HepG2 (cell line): ENCODE results near the gene CEP131. TPM values are rescaled to one million over a fixed set of nuclear protein-coding genes. Genes with fewer than 3 reads are reported as not detected.
A peak's percentile ranks its signal among the peaks of the same experiment; 100 is the strongest.

ENCODE experiments used
- ERF ChIP-seq: IDR thresholded peaks from 2 replicates; pipeline ENCODE4 v1.6.1; 2018; ENCODE audit warnings: missing biosample characterization, missing genetic modification reagents
- ETV6 ChIP-seq: sonication (generic); formaldehyde crosslinking; conservative IDR thresholded peaks from 2 replicates; pipeline ENCODE4 v1.4.0; 2020; ENCODE audit warnings: missing genetic modification reagents
- MTA1 ChIP-seq: sonication (generic); formaldehyde crosslinking; IDR thresholded peaks from 2 replicates; pipeline ENCODE4 v1.4.0; 2020; ENCODE audit warnings: missing genetic modification reagents, mild to moderate bottlenecking, borderline replicate concordance
- PAWR ChIP-seq: sonication (generic); formaldehyde crosslinking; IDR thresholded peaks from 2 replicates; pipeline ENCODE4 v1.4.0; 2020; ENCODE audit warnings: missing genetic modification reagents, mild to moderate bottlenecking, borderline replicate concordance
- SMARCE1 ChIP-seq: fragments of 450-650 bp; IDR thresholded peaks from 2 replicates; pipeline ENCODE4 v1.6.1; 2017; ENCODE audit warnings: borderline replicate concordance
- ZNF296 ChIP-seq: sonication (generic); formaldehyde crosslinking; conservative IDR thresholded peaks from 2 replicates; pipeline ENCODE4 v1.5.0; 2020; ENCODE audit warnings: mild to moderate bottlenecking, missing genetic modification reagents
- ZNF484 ChIP-seq: sonication (generic); formaldehyde crosslinking; IDR thresholded peaks from 2 replicates; pipeline ENCODE4 v1.5.1; 2020; ENCODE audit warnings: mild to moderate bottlenecking, low read depth, missing genetic modification reagents, borderline replicate concordance
- ZNF644 ChIP-seq: IDR thresholded peaks from 2 replicates; pipeline ENCODE4 v1.6.1; 2016; ENCODE audit warnings: low read depth
- ZNF749 ChIP-seq: sonication (generic); formaldehyde crosslinking; IDR thresholded peaks from 2 replicates; pipeline ENCODE4 v1.8.0; 2022; ENCODE audit warnings: mild to moderate bottlenecking, missing genetic modification reagents, moderate library complexity, borderline replicate concordance
- ZNF768 ChIP-seq: sonication (generic); formaldehyde crosslinking; IDR thresholded peaks from 2 replicates; pipeline ENCODE4 v1.4.0; 2020; ENCODE audit warnings: missing genetic modification reagents
- ZSCAN21 ChIP-seq: sonication (generic); formaldehyde crosslinking; IDR thresholded peaks from 2 replicates; pipeline ENCODE4 v1.8.0; 2022; ENCODE audit warnings: mild to moderate bottlenecking, missing genetic modification reagents, moderate library complexity, borderline replicate concordance
- ZZZ3 ChIP-seq: sonication (generic); formaldehyde crosslinking; IDR thresholded peaks from 2 replicates; pipeline ENCODE4 v1.4.0; 2020; ENCODE audit warnings: missing genetic modification reagents, mild to moderate bottlenecking, borderline replicate concordance
- polyA plus RNA-seq, 8 experiments: library from polyadenylated mRNA; depleted of rRNA in 3 of 8; stranded (reverse) in 7 of 8; unstranded in 1 of 8; fragments of >200 nt; fragmentation: Illumina TruSeq in 4 of 8; extraction: Trizol in 4 of 8; gene quantifications; 2 replicates each; pipeline versions ENCODE4 v1.2.1 to v1.2.3, GENCODE V29; 2011 to 2016; ENCODE audit warnings: low read depth in 4 of 8, missing spikeins in 1 of 8, mixed read lengths in 1 of 8; ENCODE audit not compliant: insufficient read depth in 1 of 8
- total RNA-seq, 5 experiments: library from RNA; depleted of rRNA; stranded (reverse); fragments of >200 nt; fragmentation: Illumina TruSeq; extraction: Trizol; gene quantifications; 2 replicates each; pipeline ENCODE4 v1.2.3, GENCODE V29; 2016; ENCODE audit warnings: low read depth in 1 of 5
- TF ChIP-seq, protein P1 (sequence below): sonication (generic); formaldehyde crosslinking; IDR thresholded peaks from 2 replicates; pipeline ENCODE4 v1.4.0; 2020; ENCODE audit warnings: mild to moderate bottlenecking, missing genetic modification reagents
- TF ChIP-seq, protein P2 (sequence below): sonication (generic); formaldehyde crosslinking; IDR thresholded peaks from 2 replicates; pipeline ENCODE4 v1.5.0; 2020; ENCODE audit warnings: mild to moderate bottlenecking, missing genetic modification reagents, borderline replicate concordance
- TF ChIP-seq, protein P3 (sequence below): IDR thresholded peaks from 2 replicates; pipeline ENCODE4 v1.6.1; 2016; ENCODE audit warnings: mild to moderate bottlenecking, missing biosample characterization, missing genetic modification reagents

The CEP131 gene
- total and polyA plus RNA-seq, 2 of the 13 experiments (the other 11 are each of a cell fraction or from before 2014, with no cell fraction given): 5.0 to 16.8 TPM

DNA sequence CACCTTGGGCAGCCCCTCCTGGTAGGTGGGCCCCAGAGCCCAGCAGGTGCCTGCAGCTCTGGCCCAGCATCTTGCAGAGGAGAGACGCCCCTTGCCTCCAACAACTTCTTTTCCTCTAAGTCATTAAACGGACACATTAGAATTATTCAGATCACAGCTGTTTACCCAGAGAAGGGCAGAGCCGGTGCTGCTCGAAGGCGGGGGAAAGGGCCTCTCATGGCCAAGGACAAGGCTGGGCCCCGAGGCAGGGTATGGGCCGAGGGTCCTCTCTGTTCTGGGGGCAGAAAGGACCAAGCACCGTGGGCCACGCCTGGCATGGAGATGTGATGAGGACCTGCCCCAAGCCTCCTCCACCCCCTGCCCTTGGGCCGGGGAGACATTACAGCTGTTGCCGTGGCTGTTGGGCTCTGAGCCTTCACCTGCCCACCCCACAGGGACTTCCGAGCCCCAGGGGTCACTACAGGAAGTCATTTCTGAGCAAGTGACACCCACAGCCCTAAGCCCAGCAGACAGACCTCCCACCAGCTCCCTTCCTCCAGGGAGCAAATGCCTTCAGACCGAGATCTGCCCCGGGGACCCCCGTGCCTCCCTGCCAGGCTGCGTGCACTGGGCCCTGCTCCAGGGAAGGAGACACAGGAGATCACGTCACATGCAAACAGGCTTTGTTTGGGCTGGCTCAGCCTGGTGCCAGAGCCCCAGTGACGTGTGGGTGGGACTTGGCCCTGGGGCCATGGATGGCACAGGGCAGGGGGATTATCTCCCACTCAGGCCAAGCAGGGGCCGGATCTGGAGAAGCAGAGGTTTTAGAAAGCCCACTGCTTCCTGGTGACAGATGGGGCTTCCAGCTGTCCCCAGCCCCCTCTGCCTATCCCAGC lies 58.2 kb downstream of the CEP131 start (continued):
- TF ChIP-seq MTA1 (peak; percentile 71), ERF (CRISPR knock-in tag) (peak; percentile 54; the same call in 1 of the 2 replicates), ZSCAN21 (0 out of 2 replicates have a peak, but pooled peaks have one; percentile 26), ZNF644 (CRISPR knock-in tag) (peak; percentile 43; the same call in 1 of the 2 replicates), ZNF484 (CRISPR knock-in tag) (0 out of 2 replicates have a peak, but pooled peaks have one; percentile 51), ZNF296 (CRISPR knock-in tag) (no peak), PAWR (CRISPR knock-in tag) (peak; percentile 93; the same call in 1 of the 2 replicates), SMARCE1 (no peak), ZNF749 (CRISPR knock-in tag) (no peak), ZNF768 (CRISPR knock-in tag) (peak; percentile 74; the same call in 1 of the 2 replicates), ETV6 (peak; percentile 32; the same call in 1 of the 2 replicates), ZZZ3 (CRISPR knock-in tag) (peak; percentile 88; the same call in 1 of the 2 replicates)
- TF ChIP-seq, protein P1, sequence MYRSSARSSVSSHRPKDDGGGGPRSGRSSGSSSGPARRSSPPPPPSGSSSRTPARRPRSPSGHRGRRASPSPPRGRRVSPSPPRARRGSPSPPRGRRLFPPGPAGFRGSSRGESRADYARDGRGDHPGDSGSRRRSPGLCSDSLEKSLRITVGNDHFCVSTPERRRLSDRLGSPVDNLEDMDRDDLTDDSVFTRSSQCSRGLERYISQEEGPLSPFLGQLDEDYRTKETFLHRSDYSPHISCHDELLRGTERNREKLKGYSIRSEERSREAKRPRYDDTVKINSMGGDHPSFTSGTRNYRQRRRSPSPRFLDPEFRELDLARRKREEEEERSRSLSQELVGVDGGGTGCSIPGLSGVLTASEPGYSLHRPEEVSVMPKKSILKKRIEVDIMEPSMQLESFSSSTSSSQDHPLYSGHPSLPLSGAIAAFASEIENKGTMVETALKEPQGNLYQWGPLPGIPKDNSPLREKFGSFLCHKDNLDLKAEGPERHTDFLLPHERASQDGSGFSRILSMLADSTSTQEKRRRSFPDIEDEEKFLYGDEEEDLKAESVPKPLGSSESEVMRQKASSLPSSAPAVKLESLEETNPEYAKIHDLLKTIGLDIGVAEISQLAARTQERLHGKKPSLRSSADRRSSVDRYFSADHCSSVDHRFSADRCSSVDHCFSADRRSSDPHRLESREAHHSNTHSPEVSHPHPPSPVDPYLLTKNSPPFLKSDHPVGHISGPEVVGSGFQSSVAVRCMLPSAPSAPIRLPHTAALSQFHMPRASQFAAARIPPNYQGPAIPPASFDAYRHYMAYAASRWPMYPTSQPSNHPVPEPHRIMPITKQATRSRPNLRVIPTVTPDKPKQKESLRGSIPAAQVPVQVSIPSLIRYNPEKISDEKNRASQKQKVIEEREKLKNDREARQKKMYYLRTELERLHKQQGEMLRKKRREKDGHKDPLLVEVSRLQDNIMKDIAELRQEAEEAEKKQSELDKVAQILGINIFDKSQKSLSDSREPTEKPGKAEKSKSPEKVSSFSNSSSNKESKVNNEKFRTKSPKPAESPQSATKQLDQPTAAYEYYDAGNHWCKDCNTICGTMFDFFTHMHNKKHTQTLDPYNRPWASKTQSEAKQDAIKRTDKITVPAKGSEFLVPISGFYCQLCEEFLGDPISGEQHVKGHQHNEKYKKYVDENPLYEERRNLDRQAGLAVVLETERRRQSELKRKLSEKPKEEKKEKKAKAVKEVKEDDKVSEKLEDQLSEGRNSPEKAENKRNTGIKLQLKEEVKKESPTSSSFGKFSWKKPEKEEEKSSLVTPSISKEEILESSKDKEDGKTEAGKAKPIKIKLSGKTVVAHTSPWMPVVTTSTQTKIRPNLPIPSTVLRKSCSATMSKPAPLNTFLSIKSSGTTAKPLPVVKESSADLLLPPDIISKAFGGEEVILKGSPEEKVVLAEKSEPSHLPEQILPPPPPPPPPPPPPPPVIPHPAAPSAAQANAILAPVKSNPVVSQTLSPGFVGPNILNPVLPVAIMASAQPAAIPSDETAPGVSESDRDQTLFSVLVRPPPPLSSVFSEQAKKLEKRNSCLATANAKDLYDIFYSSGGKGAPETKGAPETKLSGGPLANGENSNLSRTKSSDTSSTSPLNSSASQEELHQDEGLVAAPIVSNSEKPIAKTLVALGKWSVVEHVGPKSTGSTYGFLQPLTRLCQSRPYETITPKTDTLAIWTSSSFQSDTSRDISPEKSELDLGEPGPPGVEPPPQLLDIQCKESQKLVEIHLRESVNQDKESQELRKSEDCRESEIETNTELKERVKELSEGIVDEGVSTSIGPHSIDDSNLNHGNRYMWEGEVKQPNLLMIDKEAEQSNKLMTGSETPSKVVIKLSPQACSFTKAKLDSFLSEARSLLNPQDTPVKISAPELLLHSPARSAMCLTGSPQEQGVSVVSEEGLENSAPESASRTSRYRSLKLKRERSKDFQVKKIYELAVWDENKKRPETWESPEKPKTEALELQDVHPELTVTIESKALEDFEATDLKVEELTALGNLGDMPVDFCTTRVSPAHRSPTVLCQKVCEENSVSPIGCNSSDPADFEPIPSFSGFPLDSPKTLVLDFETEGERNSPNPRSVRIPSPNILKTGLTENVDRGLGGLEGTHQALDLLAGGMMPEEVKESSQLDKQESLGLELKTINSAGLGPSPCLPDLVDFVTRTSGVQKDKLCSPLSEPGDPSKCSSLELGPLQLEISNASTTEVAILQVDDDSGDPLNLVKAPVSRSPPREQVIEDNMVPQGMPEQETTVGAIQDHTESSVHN (CRISPR knock-in tag): peak; percentile 64; the same call in 1 of the 2 replicates
- TF ChIP-seq, protein P2, sequence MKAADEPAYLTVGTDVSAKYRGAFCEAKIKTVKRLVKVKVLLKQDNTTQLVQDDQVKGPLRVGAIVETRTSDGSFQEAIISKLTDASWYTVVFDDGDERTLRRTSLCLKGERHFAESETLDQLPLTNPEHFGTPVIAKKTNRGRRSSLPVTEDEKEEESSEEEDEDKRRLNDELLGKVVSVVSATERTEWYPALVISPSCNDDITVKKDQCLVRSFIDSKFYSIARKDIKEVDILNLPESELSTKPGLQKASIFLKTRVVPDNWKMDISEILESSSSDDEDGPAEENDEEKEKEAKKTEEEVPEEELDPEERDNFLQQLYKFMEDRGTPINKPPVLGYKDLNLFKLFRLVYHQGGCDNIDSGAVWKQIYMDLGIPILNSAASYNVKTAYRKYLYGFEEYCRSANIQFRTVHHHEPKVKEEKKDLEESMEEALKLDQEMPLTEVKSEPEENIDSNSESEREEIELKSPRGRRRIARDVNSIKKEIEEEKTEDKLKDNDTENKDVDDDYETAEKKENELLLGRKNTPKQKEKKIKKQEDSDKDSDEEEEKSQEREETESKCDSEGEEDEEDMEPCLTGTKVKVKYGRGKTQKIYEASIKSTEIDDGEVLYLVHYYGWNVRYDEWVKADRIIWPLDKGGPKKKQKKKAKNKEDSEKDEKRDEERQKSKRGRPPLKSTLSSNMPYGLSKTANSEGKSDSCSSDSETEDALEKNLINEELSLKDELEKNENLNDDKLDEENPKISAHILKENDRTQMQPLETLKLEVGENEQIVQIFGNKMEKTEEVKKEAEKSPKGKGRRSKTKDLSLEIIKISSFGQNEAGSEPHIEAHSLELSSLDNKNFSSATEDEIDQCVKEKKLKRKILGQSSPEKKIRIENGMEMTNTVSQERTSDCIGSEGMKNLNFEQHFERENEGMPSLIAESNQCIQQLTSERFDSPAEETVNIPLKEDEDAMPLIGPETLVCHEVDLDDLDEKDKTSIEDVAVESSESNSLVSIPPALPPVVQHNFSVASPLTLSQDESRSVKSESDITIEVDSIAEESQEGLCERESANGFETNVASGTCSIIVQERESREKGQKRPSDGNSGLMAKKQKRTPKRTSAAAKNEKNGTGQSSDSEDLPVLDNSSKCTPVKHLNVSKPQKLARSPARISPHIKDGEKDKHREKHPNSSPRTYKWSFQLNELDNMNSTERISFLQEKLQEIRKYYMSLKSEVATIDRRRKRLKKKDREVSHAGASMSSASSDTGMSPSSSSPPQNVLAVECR (CRISPR knock-in tag): no peak; the same call in 1 of the 2 replicates
- TF ChIP-seq, protein P3, sequence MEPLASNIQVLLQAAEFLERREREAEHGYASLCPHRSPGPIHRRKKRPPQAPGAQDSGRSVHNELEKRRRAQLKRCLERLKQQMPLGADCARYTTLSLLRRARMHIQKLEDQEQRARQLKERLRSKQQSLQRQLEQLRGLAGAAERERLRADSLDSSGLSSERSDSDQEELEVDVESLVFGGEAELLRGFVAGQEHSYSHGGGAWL (CRISPR knock-in tag): no peak; the same call in 1 of the 2 replicates
